H1 (cell line): ENCODE results near the gene MYRIP. TPM values are rescaled to one million over a fixed set of nuclear protein-coding genes. Genes with fewer than 3 reads are reported as not detected.
"Not testable (repeated sequence)": the region's sequence is repeated elsewhere in the genome, so short reads cannot be mapped to it uniquely, and the experiment has no call there.

ENCODE experiments used
- CTCF ChIA-PET: fragments of 300-600 bp; sonication (Branson Sonifier 250); formaldehyde crosslinking; loops from one replicate; lab custom pipeline; 2021; ENCODE audit not compliant: partially characterized antibody; lab: Charles Lee
- POLR2A ChIA-PET: fragments of 300-600 bp; sonication (Branson Sonifier 250); formaldehyde crosslinking; loops from one replicate; lab custom pipeline; 2021; ENCODE audit warnings: inconsistent platforms; ENCODE audit not compliant: partially characterized antibody; lab: Charles Lee
- DNase-seq, 2 experiments: peaks; one replicate each; pipeline versions ENCODE4 v3.0.0 to v3.0.0-alpha.2; 2010 to 2022; ENCODE audit warnings: low spot score in 2 of 2, low read depth in 1 of 2, mixed read lengths in 1 of 2
- FAIRE-seq: peaks from 2 replicates; lab custom pipeline; 2011; peaks lifted over from hg19 to GRCh38; lab: Jason Lieb, UNC
- H2AFZ ChIP-seq: 2 replicates; pipeline ENCODE4 v1.8.1; 2012; ENCODE audit warnings: low read length, inconsistent platforms
- H2AK5ac ChIP-seq: 2 replicates; pipeline ENCODE4 v1.6.1; 2013; ENCODE audit warnings: low read depth, low read length
- H2BK120ac ChIP-seq: replicated peaks from 2 replicates; pipeline ENCODE3; 2013; ENCODE audit warnings: low read depth, low read length, inconsistent platforms
- H2BK12ac ChIP-seq: 2 replicates; pipeline ENCODE4 v1.6.1; 2013; ENCODE audit warnings: low read depth, low read length
- H2BK15ac ChIP-seq: 2 replicates; pipeline ENCODE4 v1.6.1; 2013; ENCODE audit warnings: low read length
- H2BK20ac ChIP-seq: 2 replicates; pipeline ENCODE4 v1.6.1; 2013; ENCODE audit warnings: low read length
- H2BK5ac ChIP-seq: 2 replicates; pipeline ENCODE4 v1.6.1; 2013; ENCODE audit warnings: low read depth, low read length
- H3K14ac ChIP-seq: 2 replicates; pipeline ENCODE4 v1.6.1; 2013; ENCODE audit warnings: inconsistent platforms; ENCODE audit not compliant: insufficient read length
- H3K18ac ChIP-seq: 2 replicates; pipeline ENCODE4 v1.6.1; 2013; ENCODE audit warnings: low read length; ENCODE audit errors: extremely low read depth
- H3K23ac ChIP-seq: 2 replicates; pipeline ENCODE4 v1.6.1; 2013; ENCODE audit warnings: inconsistent platforms; ENCODE audit not compliant: insufficient read length
- H3K23me2 ChIP-seq: 2 replicates; pipeline ENCODE4 v1.6.1; 2013; ENCODE audit warnings: low read depth, low read length
- H3K27ac ChIP-seq: 2 replicates; pipeline ENCODE4 v1.6.1; 2011; ENCODE audit warnings: low read depth, low read length, inconsistent platforms
- H3K27me3 ChIP-seq, 4 experiments: replicated peaks in 1 of 4; 1 replicate in 1 of 4; 2 replicates in 3 of 4; pipeline versions ENCODE4 v1.6.1 to v1.8.1; 2011 to 2013; ENCODE audit warnings: low read length in 3 of 4, mild to moderate bottlenecking in 3 of 4, inconsistent platforms in 2 of 4, mixed read lengths in 2 of 4, moderate library complexity in 1 of 4; ENCODE audit not compliant: control insufficient read depth in 3 of 4, insufficient read depth in 3 of 4; ENCODE audit errors: extremely low read depth in 1 of 4
- H3K36me3 ChIP-seq, 4 experiments: 2 replicates each; pipeline versions ENCODE4 v1.6.1 to v1.8.1; 2011 to 2013; ENCODE audit warnings: mild to moderate bottlenecking in 4 of 4, low read length in 3 of 4, moderate library complexity in 2 of 4, control low read depth in 1 of 4, inconsistent platforms in 1 of 4; ENCODE audit not compliant: insufficient read depth in 4 of 4, control insufficient read depth in 2 of 4
- H3K4ac ChIP-seq: replicated peaks from 2 replicates; pipeline ENCODE3; 2013; ENCODE audit warnings: low read length, low read depth, mixed read lengths, inconsistent platforms; ENCODE audit not compliant: insufficient read length
- H3K4me1 ChIP-seq, 4 experiments: replicated peaks in 1 of 4; 1 replicate in 1 of 4; 2 replicates in 3 of 4; pipeline versions ENCODE4 v1.6.1 to v1.8.1; 2011 to 2013; ENCODE audit warnings: low read length in 3 of 4, inconsistent platforms in 2 of 4, mixed read lengths in 1 of 4; ENCODE audit not compliant: insufficient read depth in 4 of 4, control insufficient read depth in 3 of 4
- H3K4me2 ChIP-seq, 2 experiments: 2 replicates each; pipeline versions ENCODE4 v1.6.1 to v1.8.1; 2011 to 2013; ENCODE audit warnings: low read depth in 2 of 2, low read length in 2 of 2, control low read depth in 1 of 2, inconsistent platforms in 1 of 2, mild to moderate bottlenecking in 1 of 2; ENCODE audit not compliant: insufficient read depth in 1 of 2
- H3K4me3 ChIP-seq, 4 experiments: fragments of 200-600, 300-600 bp in 1 of 4; sonication (generic), shearing (Covaris generic), sonication (Bioruptor Twin) in 1 of 4; 2 replicates each; pipeline versions ENCODE4 v1.5.1 to v1.8.1; 2011 to 2016; ENCODE audit warnings: low read length in 4 of 4, low read depth in 3 of 4, control low read depth in 2 of 4, inconsistent platforms in 2 of 4, mild to moderate bottlenecking in 2 of 4, mixed read lengths in 1 of 4, moderate library complexity in 1 of 4; ENCODE audit not compliant: insufficient read depth in 2 of 4; ENCODE audit errors: extremely low read depth in 1 of 4
- H3K56ac ChIP-seq: replicated peaks from 2 replicates; pipeline ENCODE3; 2013; ENCODE audit warnings: low read depth, mild to moderate bottlenecking, mixed read lengths, low read length, inconsistent platforms; ENCODE audit not compliant: insufficient read length
- H3K79me1 ChIP-seq: 2 replicates; pipeline ENCODE4 v1.6.1; 2013; ENCODE audit warnings: low read depth, low read length, control low read depth
- H3K79me2 ChIP-seq, 2 experiments: 2 replicates each; pipeline versions ENCODE4 v1.6.1 to v1.8.1; 2012 to 2013; ENCODE audit warnings: low read length in 2 of 2, mild to moderate bottlenecking in 2 of 2, inconsistent platforms in 1 of 2; ENCODE audit not compliant: insufficient read depth in 2 of 2, control insufficient read depth in 1 of 2
- H3K9ac ChIP-seq, 4 experiments: replicated peaks in 1 of 4; 1 replicate in 1 of 4; 2 replicates in 3 of 4; pipeline versions ENCODE4 v1.6.1 to v1.8.1; 2011 to 2013; ENCODE audit warnings: low read depth in 3 of 4, low read length in 3 of 4, control low read depth in 2 of 4, mild to moderate bottlenecking in 2 of 4, moderate library complexity in 2 of 4, inconsistent platforms in 1 of 4; ENCODE audit errors: extremely low read depth in 1 of 4
- H3K9me3 ChIP-seq, 2 experiments: 2 replicates each; pipeline versions ENCODE4 v1.6.1 to v1.8.1; 2012 to 2013; ENCODE audit warnings: mild to moderate bottlenecking in 2 of 2, moderate library complexity in 2 of 2, control low read depth in 1 of 2, inconsistent platforms in 1 of 2, low read depth in 1 of 2, low read length in 1 of 2, mixed read lengths in 1 of 2; ENCODE audit not compliant: insufficient read depth in 2 of 2
- H4K20me1 ChIP-seq, 2 experiments: replicated peaks in 1 of 2; 2 replicates each; pipeline versions ENCODE3 to v1.8.1; 2011 to 2013; ENCODE audit warnings: inconsistent platforms in 2 of 2, low read length in 2 of 2, mild to moderate bottlenecking in 1 of 2; ENCODE audit not compliant: insufficient read depth in 2 of 2, control insufficient read depth in 1 of 2
- H4K5ac ChIP-seq: 2 replicates; pipeline ENCODE4 v1.6.1; 2013; ENCODE audit warnings: low read length, low read depth, mixed read lengths, inconsistent platforms; ENCODE audit not compliant: insufficient read length
- H4K8ac ChIP-seq: 2 replicates; pipeline ENCODE4 v1.8.0; 2013; ENCODE audit warnings: mild to moderate bottlenecking, moderate library complexity, low read length, inconsistent platforms; ENCODE audit not compliant: insufficient read depth; ENCODE audit errors: extremely low read depth
- H4K91ac ChIP-seq: replicated peaks from 2 replicates; pipeline ENCODE3; 2013; ENCODE audit warnings: low read length, mixed read lengths, inconsistent platforms; ENCODE audit not compliant: insufficient read length
- WGBS, 2 experiments: shearing (Covaris generic) in 1 of 2; methylation state at CpG; one replicate each; pipeline versions ENCODE4 v1.1.6 to v1.1.7; 2013 to 2015; ENCODE audit warnings: low lambda C conversion rate in 2 of 2, mixed read lengths in 2 of 2, inconsistent platforms in 1 of 2, low coverage in 1 of 2, missing lambda C conversion rate in 1 of 2; ENCODE audit not compliant: insufficient replicate concordance in 2 of 2, insufficient coverage in 1 of 2, insufficient read length in 1 of 2; ENCODE audit errors: extremely low coverage in 1 of 2, missing lambda C conversion rate in 1 of 2; 5-methylcytosine and 5-hydroxymethylcytosine counted together
- polyA plus RNA-seq, 7 experiments: library from polyadenylated mRNA; depleted of rRNA in 3 of 7; stranded (reverse) in 5 of 7; unstranded in 2 of 7; fragments of >200 nt in 5 of 7; fragments of 200-250 nt in 2 of 7; gene quantifications; 1 replicate in 5 of 7; 2 replicates in 1 of 7; 4 replicates in 1 of 7; pipeline versions ENCODE4 v1.2.1 to v1.2.3, GENCODE V29; 2011 to 2013; ENCODE audit warnings: missing spikeins in 2 of 7, mixed read lengths in 2 of 7
- total RNA-seq: library from RNA; stranded (reverse); fragmentation: NEBNext Ultra II Directional; extraction: Animal tissue kit (Norgen Biotek cat#: 25700); gene quantifications from 2 replicates; pipeline ENCODE4 v1.2.1, GENCODE V29; 2021

The MYRIP gene
- total and polyA plus RNA-seq, 2 of the 8 experiments (the other 6 are each of a cell fraction or from before 2014, with no cell fraction given): 0.54 to 4.3 TPM

DNA sequence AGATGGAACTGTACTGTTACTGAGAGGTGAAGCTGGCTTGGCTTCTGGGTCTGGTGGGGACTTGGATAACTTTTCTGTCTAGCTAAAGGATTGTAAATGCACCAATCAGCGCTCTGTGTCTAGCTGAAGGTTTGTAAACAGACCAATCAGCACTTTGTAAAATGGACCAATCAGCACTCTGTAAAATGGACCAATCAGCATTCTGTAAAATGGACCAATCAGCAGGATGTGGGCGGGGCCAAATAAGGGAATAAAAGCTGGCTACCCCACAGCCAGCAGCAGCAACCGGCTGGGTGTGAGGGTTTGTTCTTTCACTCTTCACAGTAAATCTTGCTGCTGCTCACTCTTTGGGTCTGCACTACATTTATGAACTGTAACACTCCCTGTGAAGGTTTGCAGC lies 6.9 kb upstream of the MYRIP start:
- H3K4ac ChIP-seq, CTCF ChIA-PET: not testable (repeated sequence)
- POLR2A ChIA-PET: interaction anchor here (0.7 kb wide), 1 partner anchor 109 kb away, joined by 3 read pairs; no protein-coding TSS in a partner anchor

More for the DNA sequence above, 6.9 kb upstream of the MYRIP start:
- H3K4me3 ChIP-seq, H2BK120ac ChIP-seq, H2BK5ac ChIP-seq, H3K27ac ChIP-seq, H2AFZ ChIP-seq, H3K18ac ChIP-seq, H3K9me3 ChIP-seq, H3K23me2 ChIP-seq, H3K4me1 ChIP-seq, H3K4me2 ChIP-seq, H4K5ac ChIP-seq, H2AK5ac ChIP-seq, H4K8ac ChIP-seq, H2BK15ac ChIP-seq, H2BK20ac ChIP-seq, H2BK12ac ChIP-seq, H3K79me1 ChIP-seq, H3K56ac ChIP-seq, H3K14ac ChIP-seq, H3K27me3 ChIP-seq, FAIRE-seq, H4K20me1 ChIP-seq, H3K9ac ChIP-seq, H3K36me3 ChIP-seq, H3K79me2 ChIP-seq, H4K91ac ChIP-seq, DNase-seq, H3K23ac ChIP-seq: not testable (repeated sequence)
- 86% methylated on average over 3 of the region's 3 CpGs; no CpG with 5 or more reads in 1 of the 2 experiments for WGBS, 2 experiments
